A549 treated with RU486 at 1 μM for 4 hours (cell line): ENCODE results near the gene TBC1D24. TPM values are rescaled to one million over a fixed set of nuclear protein-coding genes. Genes with fewer than 3 reads are reported as not detected.

ENCODE experiments used
- total RNA-seq: library from RNA; stranded (reverse); fragments of 200-300 nt; extraction: Qiagen RNA extraction; gene quantifications from 5 replicates; pipeline ENCODE4 v1.2.3, GENCODE V29; 2022; ENCODE audit warnings: low read depth

The TBC1D24 gene
- total RNA-seq: 5.9 to 8.4 TPM (median 7.1 TPM) in 5 replicates

GRCh38 chr16:2474877-2475412, at the start of gene TBC1D24:
TSS of gene TBC1D24 (plus strand) at chr16:2475127. CDS start at chr16:2496149, 21,022 bp downstream.

GRCh38 chr16:2429034-2429770, 45.7 kb upstream of the TBC1D24 start, which contains the start of gene CCNF:
TSS of gene CCNF (plus strand) at chr16:2429447. CDS start at chr16:2429482, 35 bp downstream.

DNA sequence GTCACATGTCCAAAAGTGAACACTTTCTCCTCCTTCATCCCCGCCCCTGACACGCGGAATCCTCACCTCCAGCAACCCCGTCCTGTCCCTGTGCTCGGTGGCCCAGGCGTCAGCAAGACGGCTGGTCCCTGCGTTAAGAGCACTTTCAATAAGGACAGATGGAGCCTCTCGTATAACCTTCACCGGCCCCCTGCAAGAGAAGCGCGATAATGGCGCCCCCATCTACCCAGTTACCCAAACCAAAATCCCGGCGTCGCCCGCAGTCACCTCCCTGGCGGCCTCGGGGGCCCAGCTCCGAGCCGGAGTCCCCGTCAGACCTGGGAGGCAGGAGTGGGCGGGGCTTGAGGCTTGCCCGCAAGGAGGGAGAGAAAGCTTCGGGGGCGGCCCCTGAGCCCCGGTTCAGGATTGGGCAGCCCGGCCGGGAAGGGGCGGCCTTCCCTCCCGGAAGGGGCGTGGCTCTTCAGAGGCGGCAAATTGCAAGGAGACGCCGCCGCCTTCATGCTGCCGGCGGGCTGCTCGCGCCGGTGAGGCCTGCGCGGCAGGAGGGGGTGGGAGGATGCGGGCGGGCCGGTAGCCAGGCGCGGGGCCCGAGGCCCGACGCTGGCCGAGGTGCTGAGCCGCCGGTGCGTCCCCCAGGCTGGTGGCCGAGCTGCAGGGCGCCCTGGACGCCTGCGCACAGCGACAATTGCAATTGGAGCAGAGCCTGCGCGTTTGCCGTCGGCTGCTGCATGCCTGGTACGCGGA, 15.1 kb upstream of the TBC1D24 start, which contains the start of gene TEDC2:
Gene TEDC2 (plus strand): TSS at position 463 of the 744 bp plus-strand sequence. CDS start 36 bp downstream, at position 499.

GRCh38 chr16:2471016-2471652, 3.8 kb upstream of the TBC1D24 start, which contains the start of gene NTN3:
TSS of gene NTN3 (plus strand) at chr16:2471297. CDS start at chr16:2471702, 405 bp downstream.

GRCh38 chr16:2513405-2514332, 38.7 kb downstream of the TBC1D24 start, which contains the start of gene ATP6V0C:
TSS of gene ATP6V0C (plus strand) at chr16:2513952. CDS start at chr16:2514104, 152 bp downstream.

GRCh38 chr16:2520097-2520783, 45.3 kb downstream of the TBC1D24 start, which contains the start of gene AMDHD2:
TSS of gene AMDHD2 (plus strand) at chr16:2520371. CDS start at chr16:2520459, 88 bp downstream.

DNA sequence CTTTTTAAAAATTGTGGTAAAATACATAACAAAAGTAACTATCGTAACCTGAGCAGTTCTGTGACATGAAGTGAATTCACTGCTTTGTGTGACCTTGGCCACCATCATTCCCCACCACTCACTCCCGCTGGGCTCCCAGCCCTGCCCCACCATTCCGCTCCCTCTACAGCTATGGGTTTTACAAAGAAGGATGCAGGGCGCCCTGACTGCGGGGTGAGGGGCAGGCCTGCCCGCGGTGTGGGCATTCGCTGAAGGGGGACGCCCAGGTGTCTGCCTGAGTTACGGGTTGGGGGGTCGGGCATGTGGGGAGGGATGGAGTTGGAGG, 56.4 kb downstream of the TBC1D24 start, which contains the start of gene CEMP1:
Gene CEMP1 (minus strand): TSS at position 38 of the 325 bp plus-strand sequence. CDS start 335 bp downstream, outside the sequence.

DNA sequence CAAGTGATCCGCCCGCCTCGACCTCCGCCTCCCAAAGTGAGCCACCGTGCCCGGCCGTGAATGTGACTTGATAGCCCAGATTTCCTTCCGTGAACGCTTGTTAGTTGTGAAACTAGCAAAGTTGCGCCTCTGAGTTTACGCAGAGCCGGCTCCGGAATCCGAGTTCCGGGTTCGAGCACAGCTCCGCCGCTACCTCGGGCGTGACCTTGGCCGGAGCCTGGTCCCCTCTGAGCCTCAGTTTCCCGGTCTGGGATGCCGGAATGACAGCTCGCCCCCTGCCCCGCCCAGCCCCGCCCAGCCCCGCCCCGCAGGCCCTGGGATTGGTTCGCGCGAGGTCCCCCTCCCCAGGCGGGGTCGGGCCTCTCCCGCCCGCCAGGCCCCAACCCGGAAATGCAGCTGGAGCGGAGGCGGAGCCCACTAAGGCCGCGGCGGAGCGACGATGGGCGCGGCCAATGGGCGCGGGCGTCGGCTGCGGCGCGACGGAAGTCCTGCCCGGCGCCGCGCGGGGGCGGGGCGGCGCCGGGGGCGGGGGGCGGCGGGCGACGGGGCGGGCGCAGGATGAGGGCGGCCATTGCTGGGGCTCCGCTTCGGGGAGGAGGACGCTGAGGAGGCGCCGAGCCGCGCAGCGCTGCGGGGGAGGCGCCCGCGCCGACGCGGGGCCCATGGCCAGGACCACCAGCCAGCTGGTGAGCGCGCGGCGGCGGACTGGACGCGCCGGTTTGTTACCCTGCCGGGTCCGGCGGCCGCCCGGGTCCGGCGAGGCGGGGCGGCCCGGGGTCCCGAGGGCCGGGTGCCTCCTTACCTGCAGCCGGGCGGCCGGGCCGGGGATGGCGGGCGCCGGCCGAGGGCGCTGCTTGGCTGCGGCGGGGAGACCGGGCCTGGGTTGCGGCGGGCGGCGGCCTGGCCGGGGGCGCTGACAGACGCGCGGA, 62.8 kb downstream of the TBC1D24 start, which contains the start of gene PDPK1:
Gene PDPK1 (plus strand): TSS at position 571 of the 929 bp plus-strand sequence. CDS start 92 bp downstream, at position 663.

Other genes starting within 250 kb of the TBC1D24 start
- gene DNASE1L2, start 238.7 kb upstream of the TBC1D24 start, total RNA-seq: 0.56 to 1.4 TPM (median 1.2 TPM) in 5 replicates
- 45.6 to 91.2 TPM (median 87.6 TPM) in 5 replicates for gene ECI1, start 223.5 kb upstream of the TBC1D24 start, total RNA-seq
- gene RNPS1, start 207.0 kb upstream of the TBC1D24 start, total RNA-seq: 263 to 286 TPM (median 267 TPM) in 5 replicates
- gene ABCA3, start 134.4 kb upstream of the TBC1D24 start, total RNA-seq: 13.6 to 20.1 TPM (median 17.0 TPM) in 5 replicates
- 20.4 to 25.0 TPM (median 23.0 TPM) in 5 replicates for gene CCNF, start 45.7 kb upstream of the TBC1D24 start, total RNA-seq
- gene TEDC2, start 15.0 kb upstream of the TBC1D24 start, total RNA-seq: 16.3 to 24.0 TPM (median 22.7 TPM) in 5 replicates
- 0.05 to 0.15 TPM in 2 of 5 replicates, not detected in the others for gene NTN3, start 3.8 kb upstream of the TBC1D24 start, total RNA-seq
- 133 to 299 TPM (median 268 TPM) in 5 replicates for gene ATP6V0C, start 38.8 kb downstream of the TBC1D24 start, total RNA-seq
- gene AMDHD2, start 45.2 kb downstream of the TBC1D24 start, total RNA-seq: 12.5 to 27.5 TPM (median 23.9 TPM) in 5 replicates
- not detected in 5 replicates for gene CEMP1, start 56.3 kb downstream of the TBC1D24 start, total RNA-seq
- 15.7 to 21.6 TPM (median 20.2 TPM) in 5 replicates for gene PDPK1, start 62.9 kb downstream of the TBC1D24 start, total RNA-seq
- 35.2 to 46.3 TPM (median 45.8 TPM) in 5 replicates for gene KCTD5, start 207.4 kb downstream of the TBC1D24 start, total RNA-seq
- 0.77 to 1.8 TPM (median 1.5 TPM) in 5 replicates for gene PRSS27, start 245.1 kb downstream of the TBC1D24 start, total RNA-seq